Endothelial cell of hepatic sinusoid (primary cell): ENCODE measurements around the gene SLC35G2.
"Not testable (repeated sequence)": the region's sequence is repeated elsewhere in the genome, so short reads cannot be mapped to it uniquely, and the experiment has no call there.

Experiments
- in situ Hi-C: cut with HindIII; loops from 2 replicates; pipeline ENCODE4 v1.10.0; 2017; ENCODE audit warnings: low sequenced_read_pairs

Gene SLC35G2

GRCh38 chr3:136883967-136884720 lies 65.2 kb downstream of the SLC35G2 start:
- in situ Hi-C loops: no loop called here

GRCh38 chr3:136885357-136886213 lies 66.7 kb downstream of the SLC35G2 start:
- in situ Hi-C loops: loop anchor here (5.0 kb wide), 1 partner anchor 52 kb away; no protein-coding TSS in a partner anchor

- in situ Hi-C loops: loop anchor here (5.0 kb wide), 1 partner anchor 47 kb away; no protein-coding TSS in a partner anchor
Observed at GRCh38 chr3:136889947-136890346, 71.0 kb downstream of the SLC35G2 start.

GRCh38 chr3:136891934-136892855 lies 73.3 kb downstream of the SLC35G2 start:
- in situ Hi-C loops: no loop called here

- in situ Hi-C loops: no loop called here
Observed at GRCh38 chr3:136893848-136894443, 75.0 kb downstream of the SLC35G2 start.

GRCh38 chr3:136897171-136897570 lies 78.2 kb downstream of the SLC35G2 start:
- in situ Hi-C loops: not testable (repeated sequence)

- in situ Hi-C loops: no loop called here
Observed at GRCh38 chr3:136898549-136898948, 79.6 kb downstream of the SLC35G2 start.

GRCh38 chr3:136898954-136899353 lies 80.0 kb downstream of the SLC35G2 start:
- in situ Hi-C loops: no loop called here

GRCh38 chr3:136899622-136900158 lies 80.8 kb downstream of the SLC35G2 start:
- in situ Hi-C loops: no loop called here

- in situ Hi-C loops: not testable (repeated sequence)
Observed at GRCh38 chr3:136900694-136901093, 81.8 kb downstream of the SLC35G2 start.

- in situ Hi-C loops: no loop called here
Observed at GRCh38 chr3:136901391-136901790, 82.5 kb downstream of the SLC35G2 start.

GRCh38 chr3:136902530-136902929 lies 83.6 kb downstream of the SLC35G2 start:
- in situ Hi-C loops: not testable (repeated sequence)

GRCh38 chr3:136903899-136904298 lies 85.0 kb downstream of the SLC35G2 start:
- in situ Hi-C loops: no loop called here

- in situ Hi-C loops: no loop called here
Observed at GRCh38 chr3:136904746-136905145, 85.8 kb downstream of the SLC35G2 start.
